NCI-H446 (cell line): ENCODE data around the gene LIMA1.
"Not testable (repeated sequence)": the region's sequence is repeated elsewhere in the genome, so short reads cannot be mapped to it uniquely, and the experiment has no call there.

Experiments
- DNase-seq, 2 experiments: peaks; one replicate each; lab custom pipeline; 2025; lab: John Stamatoyannopoulos, UW

The LIMA1 gene

DNA sequence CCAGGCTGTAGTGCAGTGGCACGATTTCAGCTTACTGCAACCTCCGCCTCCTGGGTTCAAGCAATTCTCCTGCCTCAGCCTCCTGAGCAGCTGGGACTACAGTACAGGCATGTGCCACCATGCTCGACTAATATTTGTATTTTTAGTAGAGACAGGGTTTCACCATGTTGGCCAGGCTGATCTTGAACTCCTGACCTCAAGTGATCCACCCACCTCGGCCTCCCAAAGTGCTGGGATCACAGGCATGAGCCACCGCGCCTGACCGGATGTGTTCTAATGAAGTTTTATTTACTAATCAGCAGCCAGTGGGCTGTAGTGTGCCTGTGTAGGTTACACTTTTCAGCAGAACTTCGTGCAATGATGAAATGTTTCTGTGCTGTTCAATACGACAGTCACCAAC lies 35.7 kb downstream of the LIMA1 start:
- not testable (repeated sequence) for DNase-seq

DNA sequence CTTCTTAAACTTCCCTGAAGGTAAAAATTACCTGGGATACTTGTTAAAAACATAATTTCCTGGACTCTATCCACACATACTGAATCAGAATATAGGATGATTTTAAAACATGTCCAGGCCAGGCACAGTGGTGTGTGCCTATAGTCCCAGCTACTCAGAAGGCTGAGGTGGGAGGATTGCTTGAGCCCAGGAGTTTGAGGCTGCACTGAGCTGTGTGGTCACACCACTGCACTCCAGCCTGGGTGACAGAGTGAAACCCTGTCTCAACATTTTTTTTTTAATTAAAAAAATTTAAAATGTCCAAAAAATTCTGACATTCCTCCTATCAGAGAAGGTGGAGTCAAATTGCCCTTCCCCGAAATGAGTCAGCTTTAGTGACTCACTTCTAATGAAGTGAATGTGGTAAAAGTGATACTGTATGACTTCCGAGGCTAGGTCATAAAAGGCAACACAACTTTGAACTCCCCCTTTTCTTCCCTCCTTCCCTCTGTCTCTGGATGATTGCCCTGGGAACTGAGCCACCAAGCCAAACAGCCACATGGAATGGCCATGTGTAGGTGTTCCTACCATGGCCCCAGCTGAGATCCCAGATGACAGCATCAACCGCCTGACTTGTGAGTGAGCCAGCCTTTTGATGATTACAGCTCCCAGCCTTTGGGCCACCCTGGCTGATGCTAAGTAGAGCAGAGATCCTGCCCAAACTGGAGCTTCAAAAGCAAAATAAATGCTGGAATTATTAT lies 36.3 kb downstream of the LIMA1 start:
- peak; percentile 50 to 86 for DNase-seq

DNA sequence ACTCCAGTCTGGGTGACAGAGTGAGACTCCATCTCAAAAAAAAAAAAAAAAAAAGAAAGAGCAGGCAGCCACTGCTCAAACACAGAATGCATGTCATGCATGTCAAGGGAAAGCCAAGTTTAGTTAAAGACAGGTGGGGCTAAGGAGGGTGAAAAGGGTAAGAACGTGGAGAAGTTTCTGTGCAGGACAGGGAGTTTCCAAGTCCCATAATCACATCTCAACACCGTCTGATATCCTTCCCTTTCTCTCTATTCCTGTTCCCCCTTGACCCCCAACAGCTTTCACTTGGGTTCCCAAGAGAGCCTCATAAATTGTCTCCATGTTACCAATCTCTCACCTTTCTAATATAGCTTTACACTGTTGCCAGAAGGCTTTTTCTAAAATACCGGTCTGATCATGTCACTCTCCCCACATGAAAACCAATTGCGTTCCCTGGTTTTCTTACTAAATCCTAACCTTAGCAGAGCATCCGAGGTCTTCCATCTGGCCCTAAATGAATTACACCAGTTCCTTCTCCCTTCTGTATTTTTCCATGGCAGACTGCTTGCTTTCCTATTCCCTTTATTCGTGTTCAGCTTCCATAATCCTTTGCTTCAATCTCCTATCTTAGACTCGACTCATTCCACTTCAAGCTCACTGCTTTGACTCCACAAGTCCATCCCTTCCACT lies 37.0 kb downstream of the LIMA1 start:
- no peak for DNase-seq

DNA sequence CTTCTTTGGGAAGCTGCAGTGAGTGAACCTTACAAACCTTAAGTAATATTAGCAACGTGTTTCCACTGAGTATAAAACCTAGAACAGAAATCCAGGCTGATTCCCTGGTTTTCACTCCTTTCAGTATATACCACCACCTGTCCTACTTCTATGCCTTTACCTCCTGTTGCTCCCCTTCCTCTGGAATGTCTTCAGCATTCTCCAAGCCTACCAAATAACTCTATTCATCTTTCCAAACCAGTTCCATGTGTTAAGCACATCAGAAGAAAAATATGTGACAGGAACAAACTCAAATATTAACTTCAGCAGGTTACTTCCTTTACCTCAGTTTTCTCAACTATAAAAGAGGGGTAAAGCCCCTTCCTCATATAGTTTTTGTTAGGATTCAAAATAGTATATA lies 39.8 kb downstream of the LIMA1 start:
- no peak for DNase-seq

GRCh38 chr12:50242751-50243191 lies 40.5 kb downstream of the LIMA1 start:
- DNase-seq, result no peak

DNA sequence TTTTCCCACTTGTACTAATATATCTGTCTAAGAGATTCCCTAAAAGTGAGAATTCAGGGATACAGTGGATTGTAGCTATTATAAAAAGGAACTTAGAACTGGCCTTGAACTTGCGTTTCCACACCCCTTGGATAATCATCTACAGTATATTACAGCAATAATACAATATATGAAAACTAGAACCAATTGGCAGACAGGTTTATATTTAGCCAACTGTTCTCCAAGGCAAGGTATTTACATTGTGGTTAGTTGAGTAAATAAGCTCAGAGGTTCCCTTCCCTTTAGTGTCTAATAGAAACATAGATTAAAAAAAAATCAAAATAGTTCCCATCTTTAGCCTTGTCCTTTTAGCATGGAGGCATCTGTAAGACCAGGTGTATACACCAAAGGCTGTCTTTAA lies 42.1 kb downstream of the LIMA1 start:
- DNase-seq, result no peak

GRCh38 chr12:50240792-50241114 lies 42.6 kb downstream of the LIMA1 start:
- DNase-seq, result no peak

GRCh38 chr12:50240096-50240791 lies 43.1 kb downstream of the LIMA1 start:
- DNase-seq, result no peak

DNA sequence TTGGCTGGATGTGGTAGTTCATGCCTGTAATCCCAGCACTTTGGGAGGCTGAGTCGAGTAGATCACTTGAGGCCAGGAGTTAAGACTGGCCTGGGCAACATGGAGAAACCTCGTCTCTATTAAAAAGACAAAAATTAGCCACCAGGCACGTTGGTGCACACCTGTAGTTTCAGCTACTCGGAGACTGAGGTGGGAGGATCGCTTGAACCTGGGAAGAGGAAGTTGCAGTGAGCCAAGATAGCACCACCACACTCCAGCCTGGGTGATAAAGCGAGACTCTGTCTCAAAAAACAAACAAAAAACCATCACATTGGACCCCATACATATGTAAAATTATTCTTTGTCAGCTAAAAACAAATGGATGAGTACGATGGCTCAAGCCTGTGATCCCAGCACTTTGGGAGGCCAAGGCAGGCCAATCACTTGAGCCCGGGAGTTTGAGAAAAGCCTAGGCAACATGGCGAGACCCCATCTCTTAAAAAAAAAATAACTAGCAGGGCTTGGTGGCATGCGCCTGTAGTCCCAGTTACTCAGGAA lies 43.9 kb downstream of the LIMA1 start:
- no peak for DNase-seq

DNA sequence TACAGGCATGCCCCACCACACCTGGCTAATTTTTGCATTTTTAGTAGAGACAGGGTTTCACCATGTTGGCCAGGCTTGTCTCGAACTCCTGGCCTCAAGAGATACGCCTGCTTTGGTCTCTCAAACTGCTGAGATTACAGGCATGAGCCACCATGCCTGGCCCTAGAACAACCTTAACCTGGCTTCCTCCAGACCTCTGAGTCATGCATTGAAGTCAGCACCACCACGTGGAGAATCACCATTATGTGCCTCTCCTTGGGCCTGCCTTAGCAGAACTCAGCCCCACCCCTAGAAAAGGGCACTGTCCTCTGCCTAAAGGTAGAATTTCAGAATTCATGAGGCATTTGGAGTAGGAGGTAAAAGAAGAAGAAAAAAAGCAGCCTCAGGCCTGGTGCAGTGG lies 49.0 kb downstream of the LIMA1 start:
- no peak for DNase-seq

DNA sequence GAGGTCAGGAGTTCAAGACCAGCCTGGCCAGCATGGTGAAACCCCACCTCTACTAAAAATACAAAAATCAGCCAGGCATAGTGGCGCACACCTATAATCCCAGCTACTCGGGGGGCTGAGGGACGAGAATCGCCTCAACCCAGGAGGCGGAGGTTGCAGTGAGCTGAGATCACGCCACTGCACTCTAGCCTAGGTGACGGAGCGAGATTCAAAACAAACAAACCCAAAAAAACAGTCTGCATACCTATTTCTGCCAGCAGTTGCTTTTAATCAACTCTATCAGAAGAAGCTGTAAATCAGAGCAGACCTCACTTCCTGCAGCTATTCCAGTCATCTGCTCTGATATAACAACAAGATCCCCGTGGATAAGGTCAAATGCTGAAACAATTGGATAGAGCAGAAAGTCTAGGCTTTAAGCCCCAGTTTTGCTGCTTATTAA lies 50.5 kb downstream of the LIMA1 start:
- DNase-seq, result no peak

- no peak for DNase-seq
These were observed 51.1 kb downstream of the LIMA1 start for GRCh38 chr12:50232206-50232605.

- DNase-seq, result no peak
These were observed 52.0 kb downstream of the LIMA1 start for GRCh38 chr12:50231346-50231745.

DNA sequence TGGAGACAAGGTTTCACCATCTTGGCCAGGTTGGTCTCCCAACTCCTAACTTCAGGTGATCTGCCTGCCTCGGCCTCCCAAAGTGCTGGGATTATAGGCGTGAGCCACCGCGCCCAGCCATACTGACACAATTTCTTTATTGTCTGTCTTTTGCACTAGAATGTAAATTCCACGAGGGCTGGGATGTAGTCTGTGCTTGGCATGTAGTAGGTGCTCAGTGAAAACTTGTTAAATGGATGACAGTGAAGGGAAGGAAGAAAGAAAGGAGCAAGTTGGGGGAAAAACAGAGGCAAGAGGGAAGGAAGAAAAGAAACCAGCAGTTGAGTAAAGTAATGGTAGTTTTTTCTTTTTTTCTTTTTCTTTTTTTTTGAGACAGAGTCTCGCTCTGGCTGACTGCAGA lies 53.1 kb downstream of the LIMA1 start:
- DNase-seq, result no peak

DNA sequence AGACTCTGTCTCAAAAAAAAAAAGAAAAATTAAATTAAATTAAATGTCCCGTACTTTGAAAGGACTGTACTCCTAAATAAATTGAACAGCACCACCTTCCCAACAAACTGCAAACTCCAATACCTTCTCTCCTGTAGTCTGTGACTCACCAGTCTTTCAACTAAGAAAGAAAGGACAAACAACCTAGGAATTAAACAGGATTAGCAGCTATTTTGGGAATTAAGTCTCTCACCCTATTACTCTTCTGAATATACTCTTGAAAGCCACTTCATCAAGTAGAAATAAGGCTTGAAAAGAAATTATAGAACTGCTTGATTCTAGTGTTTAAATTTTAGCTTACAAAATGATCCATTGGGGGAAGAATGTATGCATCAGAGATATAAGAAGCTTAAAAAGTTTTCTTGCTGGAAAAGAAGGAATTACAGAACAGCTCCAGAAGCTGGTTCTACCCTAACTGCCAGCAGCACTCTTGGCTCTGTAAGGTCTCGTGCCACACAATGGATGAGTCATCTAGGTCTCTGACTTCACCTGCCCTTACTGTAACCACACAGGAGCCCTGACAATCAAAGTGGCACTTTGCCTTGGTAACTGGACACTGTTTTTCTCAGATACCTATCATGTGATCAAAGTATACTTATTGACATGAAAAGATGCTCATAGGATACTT lies 59.2 kb downstream of the LIMA1 start:
- DNase-seq, result peak in 1 of 2 experiments; percentile 8

DNA sequence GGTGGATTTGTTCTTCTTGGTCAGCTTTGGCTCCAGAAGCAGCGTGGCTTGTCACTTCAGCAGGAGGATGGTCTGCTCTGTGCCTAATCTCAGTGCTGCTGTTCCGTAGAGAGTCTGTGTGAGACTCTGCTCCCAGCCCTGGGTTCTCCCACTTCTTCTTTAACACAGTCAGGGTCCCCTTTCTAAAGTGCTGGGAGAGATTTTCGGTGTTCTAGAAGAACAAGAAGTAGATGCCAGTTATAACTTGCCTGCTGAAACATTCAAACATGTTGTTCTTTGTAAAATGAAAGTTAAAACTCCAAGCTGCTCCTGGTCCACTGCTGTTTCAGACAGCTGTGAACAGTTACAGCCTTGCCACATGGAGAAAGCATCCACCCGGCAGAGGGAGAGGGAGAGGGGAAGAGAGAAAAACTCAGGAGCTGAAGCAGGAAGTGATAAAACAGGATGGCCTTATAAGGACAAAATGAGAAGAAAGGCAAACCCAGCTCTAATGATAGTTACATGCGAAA lies 61.0 kb downstream of the LIMA1 start:
- DNase-seq, result peak; percentile 61 to 65

GRCh38 chr12:50221228-50222008 lies 61.9 kb downstream of the LIMA1 start:
- DNase-seq, result peak; percentile 59 to 63

- peak in 1 of 2 experiments; percentile 10 for DNase-seq
These were observed 62.8 kb downstream of the LIMA1 start for GRCh38 chr12:50220363-50220995.

DNA sequence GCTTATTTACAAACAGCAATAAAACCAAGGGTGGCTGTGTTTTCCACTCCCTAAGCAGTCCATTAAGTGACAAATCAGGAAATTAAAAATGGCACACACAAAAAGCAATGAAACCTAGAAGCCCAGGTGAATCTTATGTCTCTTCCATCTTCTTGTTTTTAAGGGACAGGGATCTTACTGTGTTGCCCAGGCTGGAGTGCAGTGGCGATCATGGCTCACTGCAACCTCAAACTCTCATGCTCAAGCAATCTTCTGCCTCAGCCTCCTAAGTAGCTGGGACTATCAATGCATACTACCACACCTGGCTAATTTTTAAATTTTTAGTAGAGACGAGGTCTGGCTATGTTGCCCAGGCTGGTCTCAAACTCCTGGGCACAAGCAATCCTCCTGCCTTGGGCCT lies 63.8 kb downstream of the LIMA1 start:
- no peak for DNase-seq

DNA sequence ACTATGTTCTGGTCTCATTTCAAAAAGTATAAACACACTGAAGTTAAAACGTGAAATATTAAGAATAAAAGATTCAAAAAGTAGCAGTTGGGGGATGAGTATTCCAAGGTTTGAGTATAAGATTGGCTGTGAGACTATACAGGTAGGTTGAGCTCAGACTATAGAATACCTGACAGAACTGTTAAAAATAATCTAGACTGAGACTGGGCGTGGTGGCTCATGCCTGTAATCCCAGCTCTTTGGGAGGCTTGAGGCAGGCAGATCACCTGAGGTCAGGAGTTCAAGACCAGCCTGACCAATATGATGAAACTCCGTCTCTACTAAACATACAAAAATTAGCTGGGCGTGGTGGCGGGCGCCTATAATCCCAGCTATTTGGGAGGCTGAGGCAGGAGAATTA lies 64.3 kb downstream of the LIMA1 start:
- not testable (repeated sequence) for DNase-seq

DNA sequence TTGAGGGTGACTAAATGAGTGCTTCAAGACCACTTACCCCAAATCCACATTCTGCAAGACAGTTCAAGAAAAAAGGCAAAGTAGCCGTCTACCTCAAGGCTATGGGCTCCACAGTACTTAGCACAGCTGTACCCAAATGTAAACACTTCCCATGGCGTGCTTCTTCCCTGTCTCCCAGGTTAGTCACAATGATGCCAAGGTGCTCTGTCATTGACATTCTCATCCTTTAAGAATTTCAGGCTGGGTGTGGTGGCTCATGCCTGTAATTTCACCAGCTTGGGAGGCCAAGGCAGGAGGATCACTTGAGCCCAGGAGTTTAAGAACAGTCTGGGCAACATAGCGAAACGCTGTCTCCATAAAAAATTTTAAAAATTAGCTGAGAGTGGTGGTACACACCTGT lies 64.9 kb downstream of the LIMA1 start:
- DNase-seq, result no peak
